Trophoblast cell (in vitro differentiated cells and primary cell): ENCODE measurements around the gene RPL7A.

Source experiments
- DNase-seq, 2 donors: peaks; one replicate each; pipeline ENCODE4 v3.0.0-alpha.2; 2016
- H2AFZ ChIP-seq: 2 replicates; pipeline ENCODE4 v1.6.1; 2013; ENCODE audit warnings: low read length, moderate library complexity, mild to moderate bottlenecking; ENCODE audit not compliant: insufficient read depth, poor library complexity
- H2AK5ac ChIP-seq: 2 replicates; pipeline ENCODE4 v1.6.1; 2013; ENCODE audit warnings: mild to moderate bottlenecking, low read length
- H2BK120ac ChIP-seq: 2 replicates; pipeline ENCODE4 v1.6.1; 2013; ENCODE audit warnings: low read length, mild to moderate bottlenecking, moderate library complexity; ENCODE audit not compliant: insufficient read depth, poor library complexity
- H2BK12ac ChIP-seq: 2 replicates; pipeline ENCODE4 v1.6.1; 2013; ENCODE audit warnings: mild to moderate bottlenecking, low read length, moderate library complexity
- H2BK5ac ChIP-seq: 2 replicates; pipeline ENCODE4 v1.6.1; 2013; ENCODE audit warnings: low read length, low read depth, moderate library complexity, mild to moderate bottlenecking; ENCODE audit not compliant: poor library complexity
- H3K14ac ChIP-seq: 2 replicates; pipeline ENCODE4 v1.6.1; 2013; ENCODE audit warnings: mild to moderate bottlenecking, low read length
- H3K18ac ChIP-seq: 2 replicates; pipeline ENCODE4 v1.6.1; 2013; ENCODE audit warnings: mild to moderate bottlenecking, low read length
- H3K23ac ChIP-seq: 2 replicates; pipeline ENCODE4 v1.6.1; 2013; ENCODE audit warnings: low read length
- H3K27ac ChIP-seq: 2 replicates; pipeline ENCODE4 v1.5.1; 2013; ENCODE audit warnings: low read depth, mild to moderate bottlenecking, inconsistent platforms, low read length, moderate library complexity
- H3K27me3 ChIP-seq: 2 replicates; pipeline ENCODE4 v1.6.1; 2013; ENCODE audit warnings: inconsistent platforms, mild to moderate bottlenecking, low read length, moderate library complexity; ENCODE audit not compliant: insufficient read depth
- H3K36me3 ChIP-seq, 2 experiments: 1 replicate in 1 of 2; 2 replicates in 1 of 2; pipeline ENCODE4 v1.6.1; 2013; ENCODE audit warnings: low read length in 2 of 2, mild to moderate bottlenecking in 2 of 2, moderate library complexity in 1 of 2; ENCODE audit not compliant: insufficient read depth in 2 of 2, control insufficient read depth in 1 of 2
- H3K4ac ChIP-seq: 2 replicates; pipeline ENCODE4 v1.6.1; 2013; ENCODE audit warnings: low read depth, mild to moderate bottlenecking, low read length, moderate library complexity
- H3K4me1 ChIP-seq, 2 experiments: 1 replicate in 1 of 2; 2 replicates in 1 of 2; pipeline ENCODE4 v1.6.1; 2013; ENCODE audit warnings: low read length in 2 of 2, mild to moderate bottlenecking in 2 of 2, moderate library complexity in 1 of 2; ENCODE audit not compliant: insufficient read depth in 2 of 2, control insufficient read depth in 1 of 2
- H3K4me2 ChIP-seq: 2 replicates; pipeline ENCODE4 v1.6.1; 2013; ENCODE audit warnings: inconsistent platforms, mild to moderate bottlenecking, low read length, moderate library complexity
- H3K4me3 ChIP-seq: 2 replicates; pipeline ENCODE4 v1.5.1; 2013; ENCODE audit warnings: mild to moderate bottlenecking, low read depth, low read length, inconsistent platforms
- H3K79me1 ChIP-seq: one replicate; pipeline ENCODE4 v1.6.1; 2013; ENCODE audit warnings: low read length
- H3K79me2 ChIP-seq: 2 replicates; pipeline ENCODE4 v1.6.1; 2013; ENCODE audit warnings: low read length, mild to moderate bottlenecking; ENCODE audit not compliant: control insufficient read depth, insufficient read depth, poor library complexity
- H3K9ac ChIP-seq: 2 replicates; pipeline ENCODE4 v1.6.1; 2013; ENCODE audit warnings: mild to moderate bottlenecking, low read length
- H3K9me3 ChIP-seq: 2 replicates; pipeline ENCODE4 v1.6.1; 2013; ENCODE audit warnings: low read depth, mild to moderate bottlenecking, control low read depth, inconsistent platforms, low read length; ENCODE audit not compliant: insufficient read depth
- H4K12ac ChIP-seq: 2 replicates; pipeline ENCODE4 v1.6.1; 2013; ENCODE audit warnings: low read depth, mild to moderate bottlenecking, low read length, moderate library complexity
- H4K8ac ChIP-seq: 2 replicates; pipeline ENCODE4 v1.6.1; 2013; ENCODE audit warnings: low read depth, mild to moderate bottlenecking, low read length, moderate library complexity
- H4K91ac ChIP-seq: one replicate; pipeline ENCODE4 v1.6.1; 2013; ENCODE audit warnings: low read depth, mild to moderate bottlenecking, low read length, moderate library complexity
- WGBS: extraction: QIAGEN DNeasy Blood & Tissue Kit; methylation state at CpG from one replicate; pipeline ENCODE4 v1.1.7; 2013; ENCODE audit warnings: missing lambda C conversion rate; ENCODE audit not compliant: insufficient read length, insufficient coverage; ENCODE audit errors: extremely low coverage; 5-methylcytosine and 5-hydroxymethylcytosine counted together

The RPL7A gene

DNA sequence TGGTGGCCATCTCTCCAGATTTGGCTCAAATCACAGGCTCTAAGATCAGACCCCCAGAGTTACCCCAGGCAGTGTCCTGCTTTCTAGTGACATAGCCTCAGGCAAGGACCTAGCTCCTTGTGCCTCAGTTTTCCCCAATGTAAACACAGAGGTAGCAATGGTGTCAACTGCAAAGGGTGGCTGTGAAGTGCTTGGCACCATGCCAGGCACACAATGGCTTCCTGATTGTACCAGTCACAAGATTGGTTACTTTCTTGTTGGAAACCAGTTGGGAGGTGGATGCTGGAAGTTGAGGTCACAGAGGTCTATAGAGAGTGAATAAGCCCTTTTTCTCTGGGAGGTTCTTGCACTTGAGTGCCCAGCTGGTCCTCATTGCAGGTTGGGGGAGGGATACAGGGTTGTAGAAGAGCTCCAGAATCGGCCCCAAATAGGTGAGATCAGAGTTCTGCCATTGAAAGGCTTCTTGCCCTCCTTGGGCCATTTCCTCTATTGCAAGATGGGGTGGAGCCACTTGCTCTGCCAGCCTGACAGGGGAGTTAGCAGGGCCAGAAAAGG, 30.5 kb downstream of the RPL7A start:
- H2BK12ac ChIP-seq: no peak overlapping the region
- no peak overlapping the region for H4K8ac ChIP-seq
- H3K14ac ChIP-seq: no peak overlapping the region
- no CpG with 5 or more reads among the region's 1 CpG for WGBS
- H3K79me1 ChIP-seq: peaks cover 17% of the 10 kb centered on the region
- peaks cover 2 to 5% of the 10 kb centered on the region in 2 experiments for H3K4me1 ChIP-seq
- H4K91ac ChIP-seq: no peak overlapping the region
- no peak overlapping the region for H4K12ac ChIP-seq
- H3K27me3 ChIP-seq: no peaks in the 10 kb centered on the region
- H3K9me3 ChIP-seq: peaks cover 9% of the 10 kb centered on the region
- H3K4me3 ChIP-seq: no peak overlapping the region
- no peak overlapping the region for H3K4ac ChIP-seq
- H2AFZ ChIP-seq: no peak overlapping the region
- DNase-seq: no peak
- H3K18ac ChIP-seq: no peak overlapping the region
- H3K4me2 ChIP-seq: no peak overlapping the region
- no peak overlapping the region for H2BK120ac ChIP-seq
- H3K9ac ChIP-seq: no peak overlapping the region
- no peak overlapping the region for H3K23ac ChIP-seq
- no peak overlapping the region for H2BK5ac ChIP-seq
- H3K36me3 ChIP-seq: peaks cover under 1 to 1% of the 10 kb centered on the region in 2 experiments
- peaks cover 14% of the 10 kb centered on the region for H3K79me2 ChIP-seq
- H2AK5ac ChIP-seq: no peak overlapping the region
- H3K27ac ChIP-seq: no peak overlapping the region

DNA sequence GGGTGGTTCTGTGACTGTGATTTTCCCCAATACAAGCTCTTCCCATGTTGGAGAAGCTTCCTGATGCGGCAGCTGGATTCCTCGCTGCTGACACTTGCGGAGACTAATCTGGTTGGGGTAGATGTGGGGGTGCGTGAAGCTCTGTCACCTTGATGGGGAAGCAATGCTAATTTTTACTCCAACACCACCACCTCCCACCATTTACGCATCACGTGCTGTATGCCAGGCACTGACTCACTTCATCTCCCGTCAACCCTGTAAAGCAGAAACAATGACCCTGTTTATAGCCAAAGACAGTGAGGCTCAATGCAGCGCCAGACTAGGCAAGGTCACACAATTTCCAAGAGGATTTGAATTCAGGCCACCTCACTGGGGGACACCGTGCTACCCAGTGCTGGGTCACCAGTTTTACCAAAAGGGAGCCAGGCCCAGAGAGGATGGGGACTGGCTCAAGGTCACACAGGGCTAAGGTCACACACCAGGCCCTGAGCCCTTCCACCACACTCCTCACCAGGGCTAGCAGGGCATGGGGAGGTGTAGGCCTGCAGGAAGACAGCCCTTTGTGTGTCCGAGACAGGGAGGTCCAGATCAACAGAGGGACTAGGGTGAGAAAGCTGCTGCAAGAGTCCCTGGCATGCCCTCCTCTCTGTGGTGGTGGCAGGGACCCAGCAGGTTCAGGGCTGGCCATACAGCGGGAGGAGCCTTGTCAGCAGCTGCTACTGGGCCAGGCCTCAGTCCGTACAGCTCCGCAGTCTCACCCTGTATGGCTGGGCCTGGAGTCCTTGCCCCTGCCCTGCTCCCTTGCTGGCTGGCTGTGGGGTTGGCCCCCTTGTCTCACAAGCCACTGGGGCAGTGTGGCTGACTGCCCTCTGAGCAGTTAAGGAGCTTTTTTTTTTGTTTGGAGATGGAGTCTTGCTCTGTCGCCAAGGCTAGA, 31.4 kb downstream of the RPL7A start:
- Histone ChIP-seq H3K4me3 (no peak overlapping the region), H3K36me3 (no peaks in the 10 kb centered on the region), H4K8ac (no peak overlapping the region), H2BK12ac (no peak overlapping the region), H3K9ac (no peak overlapping the region), H3K27me3 (no peaks in the 10 kb centered on the region), H3K79me1 (peaks cover 17% of the 10 kb centered on the region), H3K4me2 (no peak overlapping the region), H3K18ac (no peak overlapping the region), H2AFZ (no peak overlapping the region), H3K9me3 (peaks cover 13% of the 10 kb centered on the region), H4K91ac (no peak overlapping the region), H3K14ac (no peak overlapping the region), H3K4me1 (peaks cover 2 to 5% of the 10 kb centered on the region in 2 experiments), H2BK120ac (no peak overlapping the region), H2AK5ac (no peak overlapping the region), H4K12ac (no peak overlapping the region), H3K23ac (no peak overlapping the region), H3K4ac (no peak overlapping the region), H2BK5ac (no peak overlapping the region), H3K27ac (no peak overlapping the region), H3K79me2 (peaks cover 14% of the 10 kb centered on the region)
- no CpG with 5 or more reads among the region's 14 CpGs for WGBS
- DNase-seq: no peak

DNA sequence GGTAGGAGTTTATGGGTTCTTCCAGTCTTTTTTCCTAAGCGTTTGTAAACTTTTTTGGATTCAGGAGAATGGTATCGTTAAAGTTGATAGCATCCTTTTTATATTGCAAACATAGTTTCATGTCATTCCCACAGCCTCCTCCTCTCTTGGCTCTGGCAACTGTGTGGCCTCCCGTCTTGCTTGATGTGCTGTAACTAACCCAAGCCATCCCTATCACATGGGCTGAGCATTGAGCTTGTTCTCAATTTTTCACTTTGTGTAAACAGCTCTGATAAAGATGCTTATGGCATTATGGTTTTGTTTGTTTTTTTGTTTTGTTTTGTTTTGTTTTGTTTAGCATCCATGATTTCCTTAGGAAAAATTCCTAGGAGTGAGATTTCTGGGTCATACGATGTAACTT, 32.7 kb downstream of the RPL7A start:
- H3K14ac ChIP-seq: no peak overlapping the region
- no peak overlapping the region for H3K4me3 ChIP-seq
- H2AK5ac ChIP-seq: no peak overlapping the region
- WGBS: no CpG with 5 or more reads among the region's 4 CpGs
- no peak overlapping the region for H3K18ac ChIP-seq
- peaks cover 2 to 5% of the 10 kb centered on the region in 2 experiments for H3K4me1 ChIP-seq
- no peak overlapping the region for H3K27ac ChIP-seq
- no peak overlapping the region for H2AFZ ChIP-seq
- H2BK5ac ChIP-seq: no peak overlapping the region
- no peak overlapping the region for H3K4me2 ChIP-seq
- H4K12ac ChIP-seq: no peak overlapping the region
- DNase-seq: no peak
- H3K4ac ChIP-seq: no peak overlapping the region
- no peak overlapping the region for H4K91ac ChIP-seq
- peaks cover 4% of the 10 kb centered on the region for H3K79me2 ChIP-seq
- no peak overlapping the region for H2BK12ac ChIP-seq
- H3K27me3 ChIP-seq: no peaks in the 10 kb centered on the region
- no peak overlapping the region for H3K9ac ChIP-seq
- H2BK120ac ChIP-seq: no peak overlapping the region
- H3K23ac ChIP-seq: no peak overlapping the region
- H4K8ac ChIP-seq: no peak overlapping the region
- peaks cover 6% of the 10 kb centered on the region for H3K79me1 ChIP-seq
- no peaks in the 10 kb centered on the region for H3K36me3 ChIP-seq
- peaks cover 13% of the 10 kb centered on the region for H3K9me3 ChIP-seq

DNA sequence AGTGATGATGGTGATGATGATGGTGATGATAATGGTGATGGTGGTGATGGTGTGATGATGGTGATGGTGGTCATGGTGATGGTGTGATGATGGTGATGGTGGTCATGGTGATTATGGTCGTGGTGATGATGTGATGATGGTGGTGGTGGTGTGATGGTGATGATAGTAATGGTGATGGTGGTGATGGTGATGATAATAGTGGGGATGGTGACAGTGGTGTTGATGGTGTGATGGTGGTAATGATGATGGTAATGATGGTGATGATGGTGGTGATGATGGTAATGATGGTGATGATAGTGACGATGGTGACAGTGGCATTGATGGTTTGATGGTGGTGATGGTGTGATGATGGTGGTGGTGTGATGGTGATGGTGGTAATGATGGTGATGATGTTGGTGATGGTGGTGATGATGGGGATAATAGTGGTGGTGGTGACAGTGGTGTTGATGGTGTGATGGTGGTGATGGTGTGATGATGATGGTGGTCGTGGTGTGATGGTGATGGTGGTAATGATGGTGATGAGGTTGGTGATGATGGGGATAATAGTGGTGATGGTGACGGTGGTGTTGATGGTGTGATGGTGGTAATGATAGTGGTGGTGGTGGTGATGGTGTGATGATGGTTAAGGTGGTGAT, 34.6 kb downstream of the RPL7A start:
- Histone ChIP-seq H2AFZ (no peak overlapping the region), H3K4me2 (no peak overlapping the region), H3K9me3 (peaks cover 13% of the 10 kb centered on the region), H3K4me3 (peak overlapping the region; percentile 27), H2BK12ac (no peak overlapping the region), H3K4me1 (no peaks in the 10 kb centered on the region), H2BK5ac (no peak overlapping the region), H3K4ac (no peak overlapping the region), H4K12ac (no peak overlapping the region), H3K27me3 (no peaks in the 10 kb centered on the region), H3K18ac (no peak overlapping the region), H4K91ac (no peak overlapping the region), H3K14ac (no peak overlapping the region), H2AK5ac (no peak overlapping the region), H3K23ac (no peak overlapping the region), H3K36me3 (no peaks in the 10 kb centered on the region), H3K79me1 (no peaks in the 10 kb centered on the region), H3K9ac (no peak overlapping the region), H3K79me2 (no peaks in the 10 kb centered on the region), H2BK120ac (no peak overlapping the region), H4K8ac (no peak overlapping the region), H3K27ac (no peak overlapping the region)
- no CpG with 5 or more reads among the region's 4 CpGs for WGBS
- DNase-seq: no peak
